HG02981 (cell line): ENCODE results near the gene PRR15.

ENCODE experiments used
- ATAC-seq: cut with Tn5 transposase; IDR thresholded peaks from one replicate; pipeline ENCODE4 v1.9.1; 2021; ENCODE audit warnings: mild to moderate bottlenecking, moderate library complexity; ENCODE audit not compliant: unreplicated experiment

The PRR15 gene

GRCh38 chr7:29567174-29567573, 3.5 kb downstream of the PRR15 start:
- no peak for ATAC-seq

GRCh38 chr7:29569648-29570047, 6.0 kb downstream of the PRR15 start:
- no peak for ATAC-seq

- ATAC-seq = no peak
Measured at GRCh38 chr7:29572558-29572957, 8.9 kb downstream of the PRR15 start.

DNA sequence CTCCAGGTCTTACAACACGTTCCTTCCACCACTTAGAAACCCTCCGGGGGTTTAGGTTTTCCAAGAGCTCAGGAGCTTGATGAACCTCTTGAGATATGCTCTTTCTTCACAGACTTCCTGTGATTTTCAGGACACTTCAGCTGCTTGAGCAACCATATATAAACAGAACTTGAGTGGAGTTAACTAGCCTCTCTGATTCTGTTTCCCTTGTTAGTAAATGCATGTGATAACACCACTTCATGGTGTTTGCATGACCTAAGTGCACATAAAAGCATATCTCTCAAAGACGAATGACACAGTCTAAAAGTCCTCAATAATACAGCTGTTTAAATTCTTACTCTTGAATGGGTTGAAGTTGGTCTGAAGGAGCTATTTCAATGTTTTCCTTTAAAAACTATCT, 9.9 kb downstream of the PRR15 start:
- no peak for ATAC-seq

DNA sequence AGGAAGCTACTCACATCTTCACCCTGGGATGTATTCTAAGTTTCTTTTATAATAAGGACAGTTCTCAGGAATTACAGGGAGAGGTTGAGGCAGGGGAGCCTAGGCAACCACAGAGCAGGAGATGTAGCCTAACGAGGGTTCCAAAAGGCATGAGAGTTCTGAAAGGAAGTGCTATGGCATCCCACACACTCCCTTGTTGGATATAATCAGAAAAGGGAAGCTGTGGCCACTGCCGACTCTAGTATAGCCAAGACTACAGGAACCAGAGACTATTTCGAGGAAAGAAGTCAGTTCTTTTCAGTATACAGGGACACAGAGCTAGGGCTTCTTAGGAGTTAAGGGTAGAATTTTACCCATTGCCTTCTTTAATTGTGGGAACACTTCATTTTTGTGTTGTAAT, 11.0 kb downstream of the PRR15 start:
- no peak for ATAC-seq

DNA sequence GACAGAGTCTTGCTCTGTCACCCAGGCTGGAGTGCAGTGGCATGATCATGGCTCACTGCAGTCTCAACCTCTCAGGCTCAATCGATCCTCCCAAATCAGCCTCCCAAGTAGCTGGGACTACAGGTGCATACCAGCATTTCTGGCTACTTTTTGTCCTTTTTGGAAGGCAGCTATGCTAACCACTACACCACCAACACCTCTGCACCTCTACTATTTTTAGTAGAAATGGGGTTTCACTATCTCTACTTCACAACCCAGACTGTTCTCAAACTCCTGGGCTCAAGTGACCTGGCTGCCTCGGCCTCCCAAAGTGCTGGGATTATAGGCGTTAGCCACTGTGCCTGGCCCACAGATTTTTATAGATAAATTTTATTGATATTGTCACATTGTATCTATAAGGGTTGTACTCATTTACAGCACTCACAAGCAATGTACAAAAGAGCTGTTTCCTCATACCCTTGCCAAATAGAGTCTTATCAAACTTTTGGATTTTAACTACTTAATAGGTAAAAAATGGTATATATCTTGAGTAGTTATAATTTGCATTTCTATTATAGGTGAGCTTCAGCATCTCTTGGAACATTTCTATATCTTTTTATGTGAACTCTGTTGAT, 23.7 kb downstream of the PRR15 start:
- no peak for ATAC-seq

GRCh38 chr7:29588212-29588611, 24.6 kb downstream of the PRR15 start:
- no peak for ATAC-seq

- peak; percentile 89 for ATAC-seq
Measured at GRCh38 chr7:29588900-29589696, 25.5 kb downstream of the PRR15 start.

GRCh38 chr7:29592866-29593265, 29.2 kb downstream of the PRR15 start:
- no peak for ATAC-seq

GRCh38 chr7:29593459-29593858, 29.8 kb downstream of the PRR15 start:
- no peak for ATAC-seq

DNA sequence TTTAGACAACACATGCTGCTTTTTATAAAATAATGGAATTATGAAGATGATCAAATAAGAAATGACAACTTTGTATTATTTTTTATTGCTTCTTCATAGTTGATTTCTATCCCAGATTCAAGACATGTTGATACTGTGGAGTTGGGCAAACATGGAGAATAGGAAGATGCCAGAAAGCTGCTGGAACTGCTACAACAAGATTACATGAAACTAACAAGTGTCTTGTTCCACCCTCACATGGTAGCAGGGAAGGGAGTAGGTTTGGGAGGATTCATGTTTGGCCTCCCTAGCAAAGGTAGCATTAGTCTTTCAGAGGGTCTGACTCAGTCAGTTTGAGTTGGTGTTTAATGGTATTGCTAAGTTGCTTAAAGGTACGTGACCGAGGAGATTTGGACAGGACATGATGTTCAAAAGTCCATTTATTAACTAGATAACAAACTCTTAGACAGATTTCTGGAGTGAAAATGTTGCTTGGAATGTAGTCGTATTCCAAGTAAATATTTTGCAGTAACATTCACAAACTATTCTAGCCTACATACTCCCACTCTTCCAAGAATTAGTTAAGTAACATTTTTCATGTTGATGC, 33.1 kb downstream of the PRR15 start:
- ATAC-seq = no peak

DNA sequence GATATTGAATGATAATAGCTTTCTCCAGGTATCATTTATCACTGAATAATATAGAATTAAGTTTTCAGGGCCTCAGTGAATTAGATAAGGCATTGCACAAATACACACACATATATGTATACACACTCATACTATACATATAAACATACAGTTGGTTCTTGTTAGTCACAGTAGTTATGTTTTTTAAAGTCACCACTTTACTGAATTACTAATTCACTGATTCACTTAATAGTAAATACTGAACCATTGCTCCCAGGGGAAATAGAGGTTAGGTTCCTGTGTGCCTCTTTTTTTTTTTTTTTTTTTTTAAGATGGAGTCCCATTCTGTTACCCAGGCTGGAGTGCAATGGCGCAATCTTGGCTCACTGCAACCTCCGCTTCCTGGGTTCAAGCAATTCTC, 33.6 kb downstream of the PRR15 start:
- ATAC-seq = no peak

DNA sequence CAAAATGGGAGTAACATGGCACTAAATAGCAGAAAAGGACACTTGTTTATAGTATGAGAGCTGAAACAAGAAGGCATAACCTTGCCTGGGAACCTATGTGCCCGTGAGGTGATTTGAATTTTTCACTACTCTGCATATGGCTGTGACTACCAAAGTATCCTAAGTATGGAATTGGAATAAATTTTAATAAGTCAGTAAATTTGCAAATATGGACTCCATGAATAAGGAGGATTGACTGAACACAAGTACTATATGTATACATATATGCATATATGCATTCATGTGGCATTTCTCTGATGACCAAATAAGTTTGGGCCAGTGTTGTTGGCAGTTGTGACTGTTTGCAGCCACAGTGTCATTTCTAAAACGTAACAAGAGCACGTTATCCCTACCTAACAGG, 34.5 kb downstream of the PRR15 start:
- ATAC-seq = no peak

DNA sequence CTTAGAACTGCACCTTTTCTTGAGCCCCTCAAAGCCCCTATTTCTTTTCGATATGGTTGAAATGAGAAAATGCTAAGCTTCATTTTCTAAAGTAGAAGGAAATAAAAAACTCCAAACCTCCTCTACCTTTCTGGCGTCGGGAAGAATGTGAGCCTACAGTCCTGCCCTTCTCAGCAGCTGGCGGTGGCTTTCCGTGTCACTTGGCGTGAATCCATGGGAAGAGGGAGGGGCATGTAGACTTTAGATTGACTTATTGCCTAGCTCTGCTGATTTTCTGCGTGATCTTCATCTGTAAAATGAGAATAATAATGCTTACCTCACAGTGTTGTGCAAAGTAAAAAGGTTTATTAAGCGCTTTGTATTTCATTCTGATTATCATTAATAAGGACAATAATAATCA, 35.0 kb downstream of the PRR15 start:
- ATAC-seq = no peak

- ATAC-seq = no peak
Measured at GRCh38 chr7:29599026-29599425, 35.4 kb downstream of the PRR15 start.

- ATAC-seq = no peak
Measured at GRCh38 chr7:29600661-29601060, 37.0 kb downstream of the PRR15 start.

DNA sequence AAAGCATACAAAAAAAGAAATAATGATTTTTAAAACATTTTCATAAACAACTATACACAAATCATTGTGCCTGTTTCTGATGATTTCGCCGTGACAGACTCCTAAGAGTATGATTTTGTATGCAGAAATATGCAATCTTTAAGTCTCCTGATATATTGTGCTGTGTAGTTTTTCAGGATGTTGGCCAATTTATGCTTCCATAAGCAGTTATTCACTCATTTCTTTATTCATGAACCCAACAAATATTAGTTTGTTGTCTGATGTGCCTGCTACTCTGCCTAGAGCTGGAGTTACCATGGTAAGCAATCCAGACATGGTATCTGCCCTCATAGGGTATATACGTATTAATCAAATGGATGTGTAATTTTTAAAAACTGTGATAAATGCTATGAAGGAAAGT, 40.4 kb downstream of the PRR15 start:
- ATAC-seq = no peak

DNA sequence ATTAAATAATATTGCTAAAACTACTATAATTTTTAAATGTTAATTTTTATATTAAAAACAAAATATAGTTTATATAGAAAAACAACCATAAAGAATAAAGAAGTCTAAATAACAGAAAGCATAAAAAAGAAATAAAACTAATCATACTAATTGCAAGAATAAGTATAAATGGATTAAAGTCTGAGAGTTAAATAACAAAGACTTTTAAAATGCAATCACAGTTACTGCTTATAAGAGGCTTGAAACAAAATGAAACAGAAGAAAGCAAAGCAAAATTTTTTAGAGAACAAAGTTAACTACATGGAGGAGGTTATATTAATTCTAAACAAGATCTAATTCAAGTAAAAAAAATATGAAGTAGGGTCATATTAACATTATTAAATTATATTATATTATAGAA, 41.1 kb downstream of the PRR15 start:
- no peak for ATAC-seq

GRCh38 chr7:29605671-29606070, 42.0 kb downstream of the PRR15 start:
- ATAC-seq = no peak

DNA sequence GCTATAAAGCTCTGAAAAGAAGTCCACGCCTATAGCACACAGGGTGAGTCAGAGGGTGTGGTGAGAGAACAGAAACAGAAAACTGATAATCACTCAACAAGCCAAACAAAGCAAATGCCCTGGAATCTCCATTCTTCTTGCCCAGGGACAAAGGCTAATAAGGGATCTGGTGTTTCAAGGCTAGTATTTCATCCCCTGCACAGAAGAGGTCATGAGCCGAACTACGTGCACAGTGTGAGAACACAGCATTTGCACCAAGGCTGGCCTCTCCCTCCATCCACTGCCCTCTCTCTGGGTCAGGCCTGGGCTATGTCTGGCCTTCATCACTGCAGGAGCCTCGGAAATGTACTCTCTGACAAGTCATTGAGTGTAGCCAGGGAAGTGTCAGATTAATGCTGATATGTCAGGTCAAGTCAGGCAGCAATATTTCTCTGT, 42.7 kb downstream of the PRR15 start:
- no peak for ATAC-seq

DNA sequence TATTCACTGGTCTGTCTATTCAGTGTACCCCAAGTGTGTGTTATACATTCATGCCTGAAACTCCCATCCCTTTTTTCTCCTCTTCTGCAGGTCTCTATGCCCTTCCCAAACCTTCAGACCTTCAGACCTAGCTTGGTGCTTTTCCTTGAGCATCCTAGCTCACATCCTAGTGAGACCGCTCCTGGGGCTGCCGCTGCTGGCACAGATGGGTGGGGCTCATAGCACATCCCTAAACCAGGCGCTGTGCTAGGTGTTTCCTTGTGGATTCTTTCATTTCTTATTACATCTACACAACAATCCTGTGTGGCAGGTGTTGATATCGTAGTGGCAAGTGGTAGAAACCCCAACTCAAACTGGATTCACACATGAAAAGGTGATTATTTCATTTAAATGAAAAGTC, 43.2 kb downstream of the PRR15 start:
- no peak for ATAC-seq

GRCh38 chr7:29607259-29607658, 43.6 kb downstream of the PRR15 start:
- no peak for ATAC-seq
